Ishikawa (cell line): ENCODE results near the gene AIM2.

Experiments used
- CEBPB ChIP-seq: IDR thresholded peaks from 2 replicates; pipeline ENCODE4 v1.6.1; 2012
- CREB1 ChIP-seq: IDR thresholded peaks from 2 replicates; pipeline ENCODE4 v1.6.1; 2012; ENCODE audit warnings: low read depth
- EP300 ChIP-seq: IDR thresholded peaks from 2 replicates; pipeline ENCODE4 v1.6.1; 2012; ENCODE audit warnings: borderline replicate concordance
- FOXM1 ChIP-seq: IDR thresholded peaks from 2 replicates; pipeline ENCODE4 v1.6.1; 2012; ENCODE audit warnings: low read depth, borderline replicate concordance
- RAD21 ChIP-seq: IDR thresholded peaks from 2 replicates; pipeline ENCODE4 v1.6.1; 2012; ENCODE audit warnings: low read depth
- REST ChIP-seq: IDR thresholded peaks from 2 replicates; pipeline ENCODE4 v1.6.1; 2012; ENCODE audit warnings: low read depth, mild to moderate bottlenecking
- TAF1 ChIP-seq: IDR thresholded peaks from 2 replicates; pipeline ENCODE4 v1.6.1; 2012; ENCODE audit warnings: low read depth, mild to moderate bottlenecking
- TCF12 ChIP-seq: IDR thresholded peaks from 2 replicates; pipeline ENCODE4 v1.6.1; 2012; ENCODE audit warnings: low read depth
- USF1 ChIP-seq: IDR thresholded peaks from 2 replicates; pipeline ENCODE4 v1.6.1; 2012
- YY1 ChIP-seq: IDR thresholded peaks from 2 replicates; pipeline ENCODE4 v1.6.1; 2012; ENCODE audit warnings: low read depth

- TF ChIP-seq CEBPB (no peak), TCF12 (no peak), TAF1 (no peak), YY1 (no peak), EP300 (no peak), CREB1 (no peak), REST (no peak), USF1 (no peak), RAD21 (no peak), FOXM1 (no peak)
These were observed 8.6 kb downstream of the AIM2 start for GRCh38 chr1:159067699-159068621.
